Measurements from ENCODE around the gene OR6C68.
"Not testable (repeated sequence)": the region's sequence is repeated elsewhere in the genome, so short reads cannot be mapped to it uniquely, and the experiment has no call there.

The OR6C68 gene

GRCh38 chr12:55492078-55492477 is at the start of gene OR6C68:
Gene OR6C68, plus strand, starts transcription at chr12:55492378. Its CDS starts 0 bp downstream, at chr12:55492378.
- DNase-seq (ENCODE audit: low spot score): no peak

DNA sequence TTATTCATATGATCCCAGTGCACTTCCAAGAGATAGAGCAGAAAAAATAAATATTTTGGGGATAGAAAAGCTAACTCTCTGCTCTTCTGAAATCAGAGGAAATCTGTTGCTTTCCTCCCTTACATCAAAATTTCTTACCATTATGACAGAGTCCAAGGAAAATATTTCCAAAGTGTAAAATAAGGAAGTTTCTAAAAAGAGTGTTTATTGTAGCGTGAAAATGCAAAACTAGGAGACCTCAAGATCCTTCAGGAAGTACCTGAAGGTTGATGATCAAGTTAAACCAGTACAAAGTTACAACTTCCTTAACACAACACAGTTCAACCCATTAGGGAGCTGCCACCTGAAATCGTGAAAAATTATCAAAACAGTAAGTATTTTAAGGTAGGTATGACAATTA is 48.4 kb upstream of the OR6C68 start, which contains the start of gene OR6C2:
TSS of gene OR6C2 (plus strand) at position 301 of the 400 bp plus-strand sequence. CDS start 8,138 bp downstream, outside the sequence.
- no peak for DNase-seq (ENCODE audit: low spot score)

DNA sequence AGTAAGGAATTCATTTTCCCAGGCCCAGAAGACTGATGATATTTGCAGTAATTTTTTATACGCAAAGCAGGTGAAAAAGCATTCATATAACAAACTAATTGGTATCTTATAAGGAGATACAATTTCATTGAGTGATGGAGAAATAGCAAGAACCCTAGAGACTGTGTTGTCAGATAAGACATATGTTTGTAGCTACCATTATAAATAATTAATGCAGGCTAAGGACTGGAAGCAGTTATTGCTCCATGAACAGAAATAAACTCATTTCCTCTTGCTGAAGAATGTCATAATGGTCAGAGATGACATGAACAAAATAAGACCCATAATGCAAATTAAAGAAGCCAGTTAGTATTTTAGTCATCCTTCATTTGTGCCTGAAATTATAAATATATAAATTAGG is 46.8 kb upstream of the OR6C68 start:
- no peak for DNase-seq (ENCODE audit: low spot score)

- DNase-seq (ENCODE audit: low spot score): no peak
These were observed 45.9 kb upstream of the OR6C68 start for GRCh38 chr12:55446326-55446725.

DNA sequence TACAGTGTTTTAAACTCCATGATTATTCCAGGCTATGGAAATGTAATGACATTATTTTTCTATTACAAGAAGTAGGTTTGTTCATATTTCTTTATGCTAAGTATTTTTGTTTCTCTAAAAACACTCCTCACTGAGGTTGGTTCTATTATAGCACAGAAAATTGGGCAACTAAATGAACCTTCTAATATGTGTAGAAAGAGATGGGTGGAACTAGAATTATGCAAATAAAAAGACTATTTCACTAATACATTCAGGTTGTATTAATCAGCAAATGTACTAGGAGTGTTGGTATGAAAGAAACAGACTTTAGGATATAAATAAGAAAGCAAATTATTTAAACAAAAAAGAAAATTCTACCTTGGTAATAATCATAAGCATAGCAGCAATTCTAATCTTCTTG is 43.4 kb upstream of the OR6C68 start:
- no peak for DNase-seq (ENCODE audit: low spot score)

- not testable (repeated sequence) for DNase-seq (ENCODE audit: low spot score)
These were observed 27.3 kb upstream of the OR6C68 start for GRCh38 chr12:55464926-55465325.

DNA sequence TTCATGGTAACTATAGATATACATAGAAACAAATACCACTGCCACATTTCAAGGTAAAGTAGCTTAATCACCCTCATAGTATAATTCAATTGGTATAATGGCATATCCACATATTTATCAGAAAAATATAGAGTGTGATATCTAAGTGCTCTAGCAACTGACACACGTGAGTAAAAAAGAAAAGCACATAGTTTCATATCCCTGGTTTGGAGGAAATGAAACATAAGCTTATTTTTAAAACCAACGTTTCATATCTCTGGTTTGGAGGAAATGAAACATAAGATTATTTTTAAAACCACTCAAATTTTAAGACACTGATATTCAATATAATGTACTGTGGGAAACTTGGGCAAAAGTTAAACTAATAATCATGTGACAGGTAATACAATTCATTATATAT is 24.3 kb upstream of the OR6C68 start:
- DNase-seq (ENCODE audit: low spot score): no peak

- no peak for DNase-seq (ENCODE audit: low spot score)
These were observed 22.9 kb upstream of the OR6C68 start for GRCh38 chr12:55469291-55469690.

DNA sequence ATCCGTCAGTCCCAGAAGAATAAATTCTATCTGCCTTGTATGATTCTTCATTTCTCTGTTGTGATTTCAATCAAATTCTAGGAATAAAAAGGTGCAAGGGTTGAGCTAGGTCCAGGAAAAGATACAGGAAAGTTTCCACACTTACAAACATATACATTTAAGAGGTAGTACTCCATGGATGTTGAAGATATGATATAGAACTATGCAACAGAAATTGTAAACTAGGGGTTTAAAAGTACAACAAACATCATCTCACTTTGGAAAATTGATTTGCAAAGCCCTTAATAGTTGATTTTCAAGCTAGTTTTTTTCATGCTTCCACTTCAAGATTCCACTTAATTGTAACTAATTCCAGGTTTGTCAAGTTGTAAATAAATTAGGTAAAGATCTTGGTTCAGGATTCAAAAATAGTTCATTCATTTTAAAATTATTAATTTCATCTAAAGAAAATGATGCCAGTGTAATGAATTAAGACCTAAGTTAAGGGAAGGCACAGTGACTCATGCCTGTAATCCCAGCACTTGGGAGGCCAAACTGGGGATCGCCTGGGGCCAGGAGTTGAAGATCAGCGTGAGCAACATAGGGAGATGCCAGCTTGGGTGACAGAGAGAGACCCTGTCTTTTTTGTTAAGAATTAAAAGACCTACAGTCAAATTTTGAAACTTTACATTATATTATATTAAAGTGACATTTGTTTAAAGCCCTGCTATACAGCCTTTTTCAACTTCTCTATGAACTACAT is 21.9 kb upstream of the OR6C68 start, which contains the start of gene OR6C70:
TSS of gene OR6C70 (minus strand) at position 51 of the 742 bp plus-strand sequence. CDS start at position 51, 0 bp downstream.
- no peak for DNase-seq (ENCODE audit: low spot score)

- no peak for DNase-seq (ENCODE audit: low spot score)
These were observed 19.9 kb upstream of the OR6C68 start for GRCh38 chr12:55472264-55472663.

GRCh38 chr12:55479136-55479535 is 13.0 kb upstream of the OR6C68 start:
- DNase-seq (ENCODE audit: low spot score): not testable (repeated sequence)

DNA sequence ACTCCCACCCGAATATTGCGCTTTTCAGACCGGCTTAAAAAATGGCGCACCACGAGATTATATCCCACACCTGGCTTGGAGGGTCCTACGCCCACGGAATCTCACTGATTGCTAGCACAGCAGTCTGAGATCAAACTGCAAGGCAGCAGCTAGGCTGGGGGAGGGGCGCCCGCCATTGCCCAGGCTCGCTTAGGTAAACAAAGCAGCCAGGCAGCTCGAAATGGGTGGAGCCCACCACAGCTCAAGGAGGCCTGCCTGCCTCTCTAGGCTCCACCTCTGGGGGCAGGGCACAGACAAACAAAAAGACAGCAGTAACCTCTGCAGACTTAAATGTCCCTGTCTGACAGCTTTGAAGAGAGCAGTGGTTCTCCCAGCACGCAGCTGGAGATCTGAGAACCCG is 7.9 kb upstream of the OR6C68 start:
- not testable (repeated sequence) for DNase-seq (ENCODE audit: low spot score)

DNA sequence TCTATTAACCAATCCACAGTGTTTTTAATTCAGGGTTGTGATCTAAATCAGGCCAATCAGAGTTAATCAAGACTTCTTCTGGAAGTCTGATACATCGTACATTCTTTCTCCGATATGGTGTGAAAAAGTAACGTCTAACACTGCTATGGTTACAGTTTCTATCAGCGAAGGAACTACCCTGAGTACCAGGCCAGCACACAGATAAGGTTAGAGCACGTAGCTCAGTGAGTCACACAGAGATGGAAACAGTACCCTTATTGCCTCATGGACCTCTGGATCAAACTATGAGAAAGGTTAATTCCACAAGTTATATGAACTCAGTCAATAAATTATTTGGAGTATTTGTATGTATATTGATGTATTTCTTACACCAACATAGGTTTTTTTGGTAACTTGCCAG is 3.3 kb downstream of the OR6C68 start:
- DNase-seq (ENCODE audit: low spot score): no peak

- DNase-seq (ENCODE audit: low spot score): no peak
These were observed 7.1 kb downstream of the OR6C68 start for GRCh38 chr12:55499231-55499630.

- no peak for DNase-seq (ENCODE audit: low spot score)
These were observed 7.7 kb downstream of the OR6C68 start for GRCh38 chr12:55499810-55500252.

DNA sequence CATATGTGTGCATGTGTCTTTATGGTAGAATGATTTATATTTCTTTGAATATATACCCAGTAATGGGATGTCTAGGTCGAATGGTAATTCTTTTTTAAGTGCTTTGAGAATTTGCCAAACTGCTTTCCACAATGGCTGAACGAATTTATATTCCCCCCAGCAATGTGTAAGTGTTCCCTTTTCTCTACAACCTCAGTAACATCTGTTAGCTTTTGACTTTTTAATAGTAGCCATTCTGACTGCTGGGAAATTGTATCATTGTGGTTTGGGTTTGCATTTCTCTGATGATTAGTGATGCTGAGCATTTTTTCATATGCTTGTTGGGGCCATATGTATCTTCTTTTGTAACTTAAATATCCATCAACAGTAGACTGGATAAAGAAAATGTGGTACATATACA is 9.4 kb downstream of the OR6C68 start:
- no peak for DNase-seq (ENCODE audit: low spot score)

DNA sequence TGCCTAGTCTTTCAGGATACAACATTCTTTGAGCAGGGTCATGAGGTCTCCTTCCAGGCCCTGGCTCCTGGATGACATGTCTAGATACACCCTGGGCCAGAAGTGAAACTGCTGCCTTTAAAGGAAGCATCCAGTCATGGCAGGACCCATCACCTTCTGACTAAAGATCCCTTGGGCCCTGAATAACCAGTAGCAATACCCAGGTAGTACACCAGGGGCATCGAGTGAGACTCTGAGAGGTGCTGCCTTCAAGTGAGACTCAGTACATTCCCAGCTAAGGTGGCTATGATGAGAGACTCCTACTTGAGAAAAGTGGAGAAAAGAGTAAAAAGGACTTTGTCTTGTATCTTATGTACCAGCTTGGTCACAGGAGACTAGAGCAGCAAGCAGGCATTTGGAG is 23.5 kb downstream of the OR6C68 start:
- DNase-seq (ENCODE audit: low spot score): no peak

- no peak for DNase-seq (ENCODE audit: low spot score)
These were observed 24.2 kb downstream of the OR6C68 start for GRCh38 chr12:55516391-55516790.
